ENCODE measurements around the gene MGAM2.

GRCh38 chr7:142110098-142110497 is 1.4 kb upstream of the MGAM2 start:
- TF ChIP-seq CTCF (IDR thresholded peaks at IDR 0.05) = no peak
- no peak for TF ChIP-seq ZFX (IDR thresholded peaks at IDR 0.05; ENCODE audit: borderline replicate concordance)

Measured in 22Rv1 (cell line).